HG03135 (cell line): ENCODE measurements around the gene MLLT6.

Experiments used
- ATAC-seq: cut with Tn5 transposase; IDR thresholded peaks from one replicate; pipeline ENCODE4 v1.9.1; 2021; ENCODE audit warnings: mild to moderate bottlenecking, moderate library complexity; ENCODE audit not compliant: unreplicated experiment

MLLT6 gene

DNA sequence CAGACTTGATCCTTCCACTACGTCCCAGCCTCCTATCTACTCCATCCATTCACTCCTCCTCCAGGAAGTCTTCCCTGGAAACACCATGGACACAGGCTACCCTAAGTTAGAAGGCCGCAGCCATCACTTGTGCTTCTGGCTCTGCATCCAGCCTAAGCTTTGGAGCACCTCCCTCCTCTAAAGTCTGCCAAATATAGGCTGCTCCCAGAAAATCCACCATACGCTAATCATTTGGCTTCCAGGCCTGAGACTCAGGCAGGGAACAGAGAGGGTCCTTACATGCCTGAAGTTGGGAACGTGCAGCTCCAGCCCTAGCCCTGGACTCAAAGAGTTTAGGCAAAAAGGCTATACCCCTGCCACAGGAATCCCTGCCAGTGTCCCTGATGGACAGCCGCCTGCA lies 36.4 kb downstream of the MLLT6 start:
- no peak for ATAC-seq

DNA sequence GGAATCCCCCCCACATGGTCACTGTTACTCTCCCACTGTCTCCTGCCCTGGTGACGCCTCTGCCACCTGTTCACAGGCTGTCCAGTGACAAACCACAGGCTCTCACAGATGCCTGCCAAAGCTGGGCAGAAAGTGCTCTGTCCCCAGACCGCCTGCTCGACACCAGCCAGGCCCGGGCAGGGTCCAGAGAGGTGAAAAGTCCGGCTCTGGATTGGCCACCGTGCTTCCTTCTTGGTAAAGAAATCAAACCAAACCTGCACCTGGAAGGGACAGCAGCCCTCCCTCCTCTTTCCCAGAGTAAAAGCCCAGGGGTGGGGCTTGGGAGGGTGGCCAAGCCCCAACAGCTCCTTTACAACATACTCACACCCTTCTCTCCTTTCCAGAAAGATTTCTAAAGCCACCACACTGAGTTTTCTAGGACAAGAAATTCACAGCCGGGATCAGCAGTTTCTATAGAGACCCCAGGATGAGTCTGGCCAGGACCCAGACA lies 36.9 kb downstream of the MLLT6 start:
- no peak for ATAC-seq

DNA sequence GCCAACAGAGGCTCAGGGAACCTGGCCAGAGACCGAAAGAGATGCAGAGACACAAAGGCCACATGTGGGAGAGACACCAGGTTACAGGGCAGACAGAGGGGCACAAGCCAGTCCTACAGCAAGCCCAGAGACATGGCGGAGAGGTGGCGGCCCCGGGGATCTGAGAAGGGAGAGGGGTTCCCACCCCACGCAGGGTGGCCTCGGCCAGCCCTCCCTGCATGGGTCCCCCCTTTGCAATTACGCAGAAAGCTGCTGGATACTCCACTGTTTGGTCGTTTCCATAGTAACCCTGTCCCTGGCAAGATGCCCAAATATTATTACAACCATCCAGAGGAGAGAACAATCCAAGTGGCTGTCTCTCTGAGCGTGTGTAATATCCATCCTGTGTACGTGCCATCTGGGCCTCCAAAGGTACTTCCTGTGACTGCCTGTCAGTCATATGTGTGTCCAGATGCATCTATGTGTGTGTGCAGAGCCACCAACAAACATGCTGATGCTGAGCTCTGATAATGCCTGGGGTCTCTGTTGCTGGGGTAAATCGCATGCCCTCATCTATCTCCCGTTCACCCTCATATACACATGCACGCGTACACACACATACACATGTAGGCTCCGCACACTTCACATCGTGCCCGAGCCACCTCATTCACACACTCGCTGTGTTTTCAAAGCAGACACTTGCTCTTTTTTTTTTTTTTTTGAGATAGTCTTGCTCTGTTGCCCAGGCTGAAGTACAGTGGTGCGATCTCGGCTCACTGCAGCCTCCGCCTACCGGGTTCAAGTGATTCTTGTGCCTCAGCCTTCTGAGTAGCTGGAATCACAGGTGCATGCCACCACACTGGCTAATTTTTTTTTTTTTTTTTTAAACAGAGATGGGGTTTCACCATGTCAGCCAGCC lies 37.6 kb downstream of the MLLT6 start:
- ATAC-seq: no peak

DNA sequence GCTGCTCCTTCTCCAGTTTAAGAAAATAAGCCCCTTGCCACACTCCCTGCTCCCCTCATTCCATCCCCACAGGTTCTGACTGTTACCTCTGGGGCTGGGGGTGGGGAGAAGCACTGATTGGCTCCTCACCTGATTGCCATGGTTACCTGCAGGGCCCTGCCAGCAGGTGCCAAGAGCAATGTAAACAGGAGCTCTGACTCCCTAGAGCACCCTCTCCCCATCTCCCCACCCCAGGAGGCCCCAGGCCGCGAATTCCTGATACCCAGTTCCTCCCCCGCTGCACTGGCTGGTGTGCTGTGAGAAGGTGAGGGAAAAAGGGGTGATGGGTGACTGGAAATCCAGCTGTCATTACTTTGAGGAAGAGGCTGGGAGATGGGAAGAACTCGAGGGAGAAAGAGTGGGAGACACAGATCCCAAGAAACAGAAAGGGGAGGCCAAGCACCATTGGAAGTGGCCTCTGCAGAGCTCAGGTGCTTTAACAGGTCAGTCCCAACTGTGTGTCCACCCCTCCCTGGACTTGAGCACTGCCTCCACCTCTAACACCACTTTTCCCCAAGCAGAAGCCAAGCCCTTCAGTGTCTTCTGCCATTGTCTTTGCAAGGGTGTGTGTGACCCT lies 38.6 kb downstream of the MLLT6 start:
- no peak for ATAC-seq

DNA sequence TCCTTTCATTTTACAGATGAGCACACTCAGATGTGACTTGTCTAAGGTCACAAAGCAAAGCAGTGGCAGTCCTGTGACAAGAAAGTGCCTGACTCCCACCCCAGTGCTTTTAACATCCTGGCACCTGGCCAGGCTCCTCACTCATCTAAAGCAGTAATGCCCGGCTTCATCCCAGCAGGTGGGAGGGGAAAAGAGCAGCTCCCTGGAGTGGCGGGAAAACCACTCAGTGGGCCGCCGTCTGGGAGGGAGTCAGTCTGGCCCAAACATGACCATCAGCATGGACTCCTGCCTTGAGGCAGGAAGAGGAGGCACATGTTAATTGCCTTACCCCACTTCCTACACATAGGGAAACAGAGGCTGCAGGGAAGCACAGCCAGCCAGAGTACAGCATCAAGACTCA lies 40.5 kb downstream of the MLLT6 start:
- no peak for ATAC-seq

DNA sequence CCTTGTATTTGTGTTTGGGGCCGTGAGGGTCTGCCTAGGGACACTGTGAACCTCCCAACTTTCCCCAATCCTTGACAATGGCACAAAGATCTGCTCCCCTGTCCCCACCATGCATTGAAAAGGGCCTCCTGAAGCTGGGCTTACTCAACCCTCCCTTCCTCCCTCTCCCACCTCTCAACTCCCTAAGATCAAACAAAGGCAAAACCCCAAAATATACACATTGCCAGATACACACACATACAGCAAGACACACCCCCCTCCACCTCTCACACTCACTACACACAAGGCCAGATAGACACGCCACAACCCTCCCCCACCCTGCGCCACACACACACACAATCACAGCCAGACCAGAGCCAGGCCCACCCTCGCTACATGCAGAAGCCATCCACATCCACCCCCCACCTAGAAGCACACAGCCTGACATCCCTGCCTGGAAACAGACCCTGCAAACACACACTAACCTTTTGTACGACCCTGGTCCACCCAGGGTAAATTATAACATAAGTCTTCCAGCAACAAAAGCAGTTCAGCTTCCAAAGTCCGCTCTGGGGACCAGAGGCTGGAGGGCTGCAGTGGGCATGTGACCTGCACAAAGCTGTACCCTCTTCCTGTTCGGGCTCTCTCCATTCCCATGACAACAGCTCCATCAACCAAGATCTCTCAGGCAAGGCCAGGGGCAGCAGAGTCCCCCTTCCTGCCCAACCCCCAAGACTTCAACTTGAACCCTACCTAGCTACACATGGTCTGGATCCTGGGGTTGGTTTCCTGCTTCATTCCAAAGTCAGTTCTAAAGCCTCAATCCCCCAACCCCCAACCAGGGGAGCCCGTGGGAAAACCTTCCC lies 41.2 kb downstream of the MLLT6 start:
- no peak for ATAC-seq

DNA sequence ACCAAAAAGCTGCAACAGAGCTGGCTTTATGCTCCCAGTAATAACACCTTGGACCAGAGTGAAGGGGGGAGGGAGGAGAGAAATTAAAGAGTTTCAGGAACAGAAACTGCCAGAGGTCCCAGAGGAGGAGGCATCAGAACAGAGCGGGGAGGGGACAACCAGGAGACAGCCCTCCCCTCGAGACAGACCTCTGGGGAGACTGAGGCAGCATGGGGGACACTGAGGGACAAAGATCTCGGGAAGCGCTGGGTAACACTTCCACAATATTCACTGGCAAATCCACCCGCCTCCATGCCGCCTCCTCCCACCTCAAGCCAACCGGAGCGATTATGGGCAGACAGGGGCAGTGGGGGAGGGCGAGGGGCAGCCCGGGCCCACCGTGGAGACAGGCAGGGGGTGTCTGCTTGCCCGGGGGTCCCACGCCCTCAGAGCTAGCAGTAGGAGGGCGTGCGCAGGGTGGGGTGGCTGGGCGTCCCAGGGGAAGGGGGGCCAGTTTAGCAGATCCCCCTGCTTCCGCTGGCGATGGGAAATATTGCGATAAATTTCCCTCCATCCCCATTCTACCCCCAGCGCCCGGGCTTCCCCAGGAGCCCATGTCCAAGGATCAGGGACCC lies 41.9 kb downstream of the MLLT6 start:
- no peak for ATAC-seq

DNA sequence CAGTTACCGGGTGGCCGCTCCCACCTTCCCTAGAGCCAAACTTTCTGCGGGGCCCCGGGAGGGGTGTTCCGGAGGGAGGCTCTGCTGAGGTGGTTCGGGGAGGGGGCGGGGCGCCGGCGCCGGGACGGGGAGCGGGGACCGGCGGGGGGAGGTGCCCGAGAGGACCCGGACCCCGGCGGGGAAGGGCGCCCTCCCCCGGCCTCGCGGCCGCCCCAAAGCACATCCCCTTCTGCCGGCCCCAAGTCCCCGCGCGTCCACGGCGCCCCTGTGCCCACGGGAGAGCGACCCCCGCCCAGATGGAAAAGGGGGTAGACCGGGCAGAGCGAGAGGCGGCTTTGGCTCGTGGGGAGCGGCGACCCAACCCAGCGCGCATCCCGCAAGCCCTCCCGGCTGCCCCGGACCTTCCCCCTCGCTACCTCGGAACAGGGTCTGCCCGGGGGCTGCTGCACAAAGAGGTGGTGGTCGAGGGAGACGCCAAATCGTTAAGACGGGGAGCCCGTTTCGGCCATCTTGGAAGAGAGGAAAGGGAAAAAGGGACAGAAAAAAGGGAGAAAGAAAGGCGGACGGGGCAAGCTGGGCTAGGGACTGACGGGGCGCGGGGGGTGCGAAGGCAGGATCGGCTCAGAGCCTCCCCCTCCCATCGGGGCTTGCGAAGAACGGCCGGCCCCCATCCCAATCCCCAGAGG lies 42.5 kb downstream of the MLLT6 start:
- no peak for ATAC-seq

DNA sequence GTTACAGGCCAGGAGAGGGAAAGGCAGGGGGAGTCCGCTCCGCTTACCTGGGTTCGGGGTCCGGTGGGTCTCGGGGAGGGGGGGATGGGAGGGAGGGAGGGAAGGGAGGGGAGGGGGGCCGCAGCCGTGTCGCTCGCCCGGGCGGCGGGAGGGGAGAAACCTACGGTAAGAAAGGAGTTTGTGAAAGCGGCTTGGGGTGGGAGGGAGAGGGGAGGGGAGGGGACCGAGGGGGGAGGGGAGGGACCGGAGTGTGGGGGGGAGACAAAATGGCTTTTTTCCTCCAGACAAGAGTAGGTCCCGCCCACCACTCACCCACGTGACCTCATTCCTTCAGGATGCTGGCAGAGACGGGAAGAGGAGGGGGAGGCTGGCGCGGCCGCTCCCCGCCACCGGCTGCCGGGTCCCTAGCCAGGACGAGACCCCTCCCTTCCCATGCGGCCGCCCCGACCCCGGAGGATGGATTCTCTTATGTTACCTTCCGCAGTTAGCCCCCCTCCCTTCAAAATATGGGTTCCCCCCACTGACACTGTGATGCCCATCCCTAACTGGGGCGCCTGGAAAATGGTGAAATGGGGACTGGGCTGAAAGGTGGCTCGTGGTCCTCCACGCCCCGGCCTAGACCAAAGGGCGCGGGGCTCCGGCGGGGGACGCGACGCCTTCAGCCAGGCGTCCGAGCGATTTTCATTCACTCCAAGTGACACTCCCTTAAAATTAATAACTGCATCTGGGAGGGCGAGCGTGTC lies 43.2 kb downstream of the MLLT6 start, which contains the start of gene PCGF2:
Gene PCGF2, minus strand, starts transcription at position 188 of the 743 bp plus-strand sequence. CDS start 7,934 bp downstream, outside the sequence.
- ATAC-seq: no peak

DNA sequence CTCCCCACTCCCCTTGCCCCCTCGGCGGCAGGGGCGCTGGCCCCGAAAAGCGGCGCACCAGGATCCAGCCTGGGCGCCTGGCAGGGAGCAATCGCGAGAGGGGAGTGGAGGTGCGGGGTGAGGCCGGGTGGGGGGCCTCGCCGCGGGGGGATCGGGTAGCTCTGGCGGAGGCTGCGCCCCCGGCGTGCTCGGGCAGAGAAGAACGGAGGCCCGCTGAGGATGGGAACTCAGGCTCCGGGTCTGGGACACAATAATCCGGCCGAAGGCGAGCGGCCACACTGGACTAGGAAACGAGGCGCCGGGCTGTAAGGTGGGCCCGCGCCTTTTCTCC lies 43.8 kb downstream of the MLLT6 start:
- ATAC-seq: no peak

DNA sequence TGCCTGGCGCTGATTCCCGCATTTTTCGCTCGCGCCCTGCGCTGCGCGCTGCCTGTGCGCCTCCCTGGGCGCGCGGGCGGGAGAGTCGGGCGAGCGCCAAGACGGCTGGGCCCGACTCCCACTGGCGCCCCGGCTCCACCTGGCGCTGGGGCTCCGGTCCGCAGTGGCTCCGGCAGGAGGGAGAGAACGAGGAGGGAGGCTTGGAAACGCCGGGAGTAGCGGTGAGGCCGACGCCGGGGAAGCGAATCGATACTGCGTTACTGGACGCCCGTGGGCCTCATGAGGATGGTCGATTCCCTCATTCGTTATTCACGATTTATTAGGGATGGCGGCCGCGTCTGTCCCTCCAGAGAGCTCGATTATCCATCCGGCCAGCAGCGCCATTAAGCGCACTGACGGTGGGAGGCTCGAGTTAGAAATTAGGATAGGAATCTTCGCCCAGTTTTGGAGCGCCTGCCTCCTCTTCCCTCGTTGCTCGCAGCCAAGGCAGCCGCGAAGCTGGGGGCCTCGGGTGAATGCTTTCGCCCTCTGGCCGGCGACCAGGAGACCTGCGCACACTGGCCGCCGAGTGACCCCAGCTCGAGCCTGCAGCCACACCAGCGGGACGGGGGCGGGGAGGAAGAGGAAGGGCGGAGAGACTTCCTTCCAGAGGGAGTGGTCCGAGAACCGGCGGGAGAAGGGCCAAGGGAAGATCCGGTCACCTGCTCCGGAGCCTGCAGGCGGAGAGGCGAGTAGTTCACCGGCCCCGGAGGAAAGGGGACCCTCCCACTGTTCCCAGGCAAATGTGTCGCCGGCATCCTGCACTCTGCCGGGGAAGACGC lies 44.4 kb downstream of the MLLT6 start:
- ATAC-seq: no peak

DNA sequence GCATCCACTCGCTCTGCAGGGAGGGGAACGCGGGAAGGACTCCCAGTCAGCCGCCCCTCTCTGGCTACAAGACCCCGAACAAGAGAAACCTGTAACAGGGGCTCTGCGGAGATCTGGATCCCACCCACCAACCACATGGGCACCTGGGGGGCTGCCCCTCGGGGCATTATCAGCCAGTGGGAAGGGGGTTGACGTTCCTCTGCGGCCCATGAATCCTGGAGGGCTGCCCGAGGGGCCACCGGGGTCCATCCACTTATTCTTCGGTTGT lies 44.9 kb downstream of the MLLT6 start:
- ATAC-seq: no peak

DNA sequence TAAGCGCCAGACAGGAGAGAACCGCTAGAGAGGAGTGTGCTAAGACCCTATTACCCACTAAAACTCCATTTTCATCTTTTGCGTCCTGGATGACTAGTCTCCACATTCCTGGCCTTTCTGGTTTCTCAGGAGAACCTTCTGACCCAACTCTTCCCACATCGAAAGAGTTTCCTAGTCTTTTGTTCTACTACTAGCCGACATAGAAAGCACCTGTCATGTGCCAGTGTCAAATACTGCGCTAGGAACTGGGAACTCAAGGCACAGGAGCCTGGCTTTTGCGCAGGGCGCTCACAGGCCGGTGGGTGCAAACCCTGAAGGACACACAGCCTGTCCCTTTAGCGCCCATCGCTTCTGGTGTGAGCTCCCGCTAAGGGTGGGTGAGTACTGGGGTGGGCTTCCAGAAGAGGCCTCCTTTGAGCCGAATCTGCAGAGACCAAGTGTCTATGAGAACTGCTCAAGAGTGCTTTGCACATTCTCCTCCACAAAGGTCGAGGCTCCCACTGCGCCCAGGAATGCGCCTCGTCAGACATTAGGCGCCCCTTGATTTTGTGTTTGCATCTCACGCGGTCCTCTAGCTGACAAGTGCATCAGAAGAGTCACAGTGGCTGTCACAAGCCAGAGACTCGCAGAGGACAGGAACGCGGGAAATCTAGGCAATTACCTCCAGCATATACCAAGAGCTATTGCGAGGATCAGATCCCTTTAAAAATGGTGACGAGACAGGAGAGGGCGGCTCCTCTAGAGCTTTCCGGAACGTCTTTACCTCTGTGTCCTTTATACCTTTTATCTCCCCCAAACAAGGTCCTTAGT lies 45.4 kb downstream of the MLLT6 start:
- ATAC-seq: no peak

DNA sequence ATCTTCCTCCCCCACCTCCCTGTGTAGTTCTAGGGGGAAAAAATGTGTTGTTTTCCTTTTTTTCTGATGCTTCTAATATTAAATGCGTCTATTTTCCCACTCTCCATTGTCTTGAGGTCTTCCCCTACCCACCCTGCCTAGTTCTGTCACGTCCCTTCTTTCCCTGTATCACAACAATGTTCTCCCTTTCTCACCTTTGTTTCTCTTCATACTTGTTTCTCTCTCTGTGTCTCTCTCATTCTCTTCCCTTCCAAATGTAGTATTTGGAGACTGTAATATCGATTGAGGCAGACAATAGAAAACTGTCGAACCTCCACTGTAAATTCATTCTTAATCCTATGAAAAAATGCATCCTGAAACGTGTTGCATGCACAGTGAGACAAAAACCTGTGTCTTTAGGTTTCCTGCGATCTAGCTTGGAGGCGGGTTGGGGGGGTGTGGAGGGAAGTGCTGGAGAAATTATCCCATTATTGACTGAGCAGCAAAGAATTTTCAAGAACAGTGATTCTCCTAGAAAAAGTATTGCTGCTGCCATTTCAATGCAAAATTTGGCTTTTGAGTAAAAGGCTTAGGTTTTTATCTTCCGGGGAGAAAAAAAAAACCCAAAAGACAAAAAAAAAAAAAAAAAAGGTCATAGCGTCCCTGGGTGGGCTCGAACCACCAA lies 46.2 kb downstream of the MLLT6 start:
- no peak for ATAC-seq

DNA sequence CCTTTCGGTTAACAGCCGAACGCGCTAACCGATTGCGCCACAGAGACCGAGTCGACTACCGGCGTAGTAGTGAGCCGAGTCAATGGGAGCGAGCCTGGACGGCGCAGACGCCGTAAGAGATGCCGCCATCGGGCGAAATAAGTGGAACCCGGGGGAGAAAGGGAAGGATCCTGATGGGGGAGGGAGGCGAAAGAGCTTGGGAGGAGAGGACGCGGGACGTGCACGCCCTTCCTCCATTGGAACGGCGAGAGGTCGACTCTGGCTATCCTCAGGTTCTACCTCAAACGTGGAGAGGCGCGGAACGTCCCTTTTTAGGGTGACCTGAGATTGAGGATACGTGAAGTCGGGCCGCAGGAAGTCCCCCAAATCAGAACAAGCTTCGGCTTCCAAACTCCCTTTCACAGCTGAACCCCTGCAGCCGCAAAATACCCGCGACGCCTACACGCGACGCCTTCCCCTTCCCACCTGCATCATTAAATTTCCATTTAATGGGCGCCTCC lies 46.8 kb downstream of the MLLT6 start:
- peak; percentile 22 for ATAC-seq

DNA sequence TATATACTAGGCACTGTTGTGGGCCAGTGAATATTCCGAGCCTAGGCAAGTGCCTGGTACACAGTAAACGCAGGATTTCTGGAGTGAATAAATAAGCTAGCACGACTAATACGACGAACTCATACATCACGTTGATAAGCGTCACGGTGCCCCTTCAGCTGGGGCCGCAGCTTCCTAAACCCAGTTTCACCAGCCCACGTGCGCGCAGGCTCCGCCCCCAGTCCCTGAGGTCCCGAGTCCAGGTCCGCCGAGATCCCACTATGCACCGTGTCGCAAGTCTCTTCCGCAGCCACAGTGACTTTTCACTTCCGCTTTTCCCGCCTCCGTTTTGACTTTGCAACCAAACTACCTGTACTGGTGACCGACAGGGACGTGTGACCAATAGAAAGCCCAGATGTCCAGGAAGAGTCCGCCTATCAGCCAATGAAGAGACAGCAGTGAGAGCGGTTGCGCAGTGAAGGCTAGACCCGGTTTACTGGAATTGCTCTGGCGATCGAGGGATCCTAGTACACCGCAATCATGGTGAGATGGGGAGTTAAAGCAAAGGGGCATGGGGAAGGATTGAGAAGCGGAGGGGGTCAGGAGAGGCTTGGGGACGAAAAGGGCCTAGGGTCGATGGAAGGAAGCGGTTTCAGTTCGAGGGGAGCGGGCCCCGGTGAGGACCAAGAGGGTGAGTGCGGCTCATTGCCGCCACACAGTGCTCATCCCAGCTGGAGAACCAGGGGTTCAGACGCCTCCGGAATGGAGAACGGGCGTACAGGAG lies 47.4 kb downstream of the MLLT6 start, which contains the start of gene PSMB3:
Gene PSMB3, plus strand, starts transcription at position 434 of the 763 bp plus-strand sequence. Its CDS starts 86 bp downstream, at position 520.
- peak; percentile 81 for ATAC-seq

DNA sequence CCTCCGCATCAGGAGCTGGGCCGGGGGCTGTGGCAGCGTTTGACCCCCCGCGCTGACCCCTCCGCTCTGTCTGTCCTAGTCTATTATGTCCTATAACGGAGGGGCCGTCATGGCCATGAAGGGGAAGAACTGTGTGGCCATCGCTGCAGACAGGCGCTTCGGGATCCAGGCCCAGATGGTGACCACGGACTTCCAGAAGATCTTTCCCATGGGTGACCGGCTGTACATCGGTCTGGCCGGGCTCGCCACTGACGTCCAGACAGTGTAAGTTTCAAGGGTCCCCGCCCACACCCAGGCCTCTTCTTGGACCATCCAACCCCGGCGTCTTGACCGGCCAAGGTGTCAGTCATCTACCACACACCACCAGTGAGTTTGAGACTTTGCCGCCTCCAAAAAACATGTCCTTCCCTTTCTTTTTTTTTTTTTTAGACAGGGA lies 48.0 kb downstream of the MLLT6 start:
- ATAC-seq: no peak
